GM20000 (cell line): ENCODE results near the gene BCAS1.

ENCODE experiments used
- DNase-seq: peaks from one replicate; pipeline ENCODE4 v3.0.0; 2012; ENCODE audit warnings: low spot score
- TF ChIP-seq, protein P1 (sequence below): IDR thresholded peaks from 2 replicates; pipeline ENCODE4 v1.5.1; 2012; ENCODE audit warnings: mild to moderate bottlenecking, control low read depth; ENCODE audit errors: extremely low read depth, missing control alignments

Gene BCAS1

DNA sequence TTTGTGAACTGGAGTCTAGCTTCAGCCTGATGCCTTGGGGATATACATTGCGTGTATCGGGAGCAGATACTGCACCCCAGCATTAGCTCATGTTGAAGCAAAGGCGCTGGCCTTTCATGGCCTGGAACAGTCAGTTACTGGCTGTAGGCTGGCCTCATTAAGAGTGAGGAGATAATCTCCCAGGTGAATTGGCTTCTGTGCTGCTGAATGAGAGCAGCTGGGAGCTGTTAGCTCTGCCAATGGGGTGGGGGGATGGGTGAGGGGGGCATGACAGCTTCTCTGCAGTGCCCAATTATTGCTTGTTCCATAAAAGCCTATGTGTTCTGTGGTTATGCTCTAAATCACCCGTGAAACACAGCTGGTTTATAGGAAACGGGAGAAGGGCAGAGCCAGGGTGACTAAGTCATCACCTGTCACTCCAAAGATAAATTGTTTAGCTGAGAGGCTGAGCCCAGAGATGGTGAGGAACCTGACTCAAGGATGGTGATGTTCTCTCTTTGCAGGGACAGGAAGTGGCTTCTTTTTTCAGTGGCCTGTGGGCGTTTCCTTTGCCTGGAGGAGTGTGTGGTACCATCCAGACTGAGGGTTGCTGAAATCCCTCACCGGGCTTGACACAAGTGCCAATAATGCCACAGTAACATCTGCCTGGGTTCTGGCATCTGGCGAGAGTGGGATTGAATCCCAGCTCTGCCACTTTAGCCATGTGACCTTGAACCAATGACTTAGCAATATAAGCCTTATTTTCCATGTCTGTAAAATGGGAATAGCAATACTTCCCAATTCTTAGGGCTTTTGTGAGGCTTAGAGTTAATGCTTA, 170.8 kb downstream of the BCAS1 start:
- peak; percentile 46 for DNase-seq
- TF ChIP-seq, protein P1, sequence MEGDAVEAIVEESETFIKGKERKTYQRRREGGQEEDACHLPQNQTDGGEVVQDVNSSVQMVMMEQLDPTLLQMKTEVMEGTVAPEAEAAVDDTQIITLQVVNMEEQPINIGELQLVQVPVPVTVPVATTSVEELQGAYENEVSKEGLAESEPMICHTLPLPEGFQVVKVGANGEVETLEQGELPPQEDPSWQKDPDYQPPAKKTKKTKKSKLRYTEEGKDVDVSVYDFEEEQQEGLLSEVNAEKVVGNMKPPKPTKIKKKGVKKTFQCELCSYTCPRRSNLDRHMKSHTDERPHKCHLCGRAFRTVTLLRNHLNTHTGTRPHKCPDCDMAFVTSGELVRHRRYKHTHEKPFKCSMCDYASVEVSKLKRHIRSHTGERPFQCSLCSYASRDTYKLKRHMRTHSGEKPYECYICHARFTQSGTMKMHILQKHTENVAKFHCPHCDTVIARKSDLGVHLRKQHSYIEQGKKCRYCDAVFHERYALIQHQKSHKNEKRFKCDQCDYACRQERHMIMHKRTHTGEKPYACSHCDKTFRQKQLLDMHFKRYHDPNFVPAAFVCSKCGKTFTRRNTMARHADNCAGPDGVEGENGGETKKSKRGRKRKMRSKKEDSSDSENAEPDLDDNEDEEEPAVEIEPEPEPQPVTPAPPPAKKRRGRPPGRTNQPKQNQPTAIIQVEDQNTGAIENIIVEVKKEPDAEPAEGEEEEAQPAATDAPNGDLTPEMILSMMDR, result no peak

DNA sequence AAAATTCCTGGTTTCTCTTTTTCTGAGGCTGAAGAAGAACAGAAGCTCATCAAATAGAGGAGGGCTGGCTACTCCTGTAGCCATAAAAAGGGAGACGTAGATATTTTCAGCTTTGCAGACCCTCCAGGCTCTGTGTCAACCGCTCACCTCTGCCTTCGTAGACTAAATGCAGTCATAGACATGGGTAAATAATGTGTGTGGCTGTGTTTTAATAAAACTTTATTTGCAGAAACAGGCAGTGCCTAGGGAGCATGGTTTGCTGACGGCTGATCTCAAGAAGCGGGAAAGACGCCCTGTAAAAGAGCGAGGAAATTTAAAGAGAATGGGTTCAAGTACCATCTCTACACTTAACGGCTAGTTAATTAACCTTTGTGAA, 171.8 kb downstream of the BCAS1 start:
- TF ChIP-seq, protein P1, result no peak
- no peak for DNase-seq

DNA sequence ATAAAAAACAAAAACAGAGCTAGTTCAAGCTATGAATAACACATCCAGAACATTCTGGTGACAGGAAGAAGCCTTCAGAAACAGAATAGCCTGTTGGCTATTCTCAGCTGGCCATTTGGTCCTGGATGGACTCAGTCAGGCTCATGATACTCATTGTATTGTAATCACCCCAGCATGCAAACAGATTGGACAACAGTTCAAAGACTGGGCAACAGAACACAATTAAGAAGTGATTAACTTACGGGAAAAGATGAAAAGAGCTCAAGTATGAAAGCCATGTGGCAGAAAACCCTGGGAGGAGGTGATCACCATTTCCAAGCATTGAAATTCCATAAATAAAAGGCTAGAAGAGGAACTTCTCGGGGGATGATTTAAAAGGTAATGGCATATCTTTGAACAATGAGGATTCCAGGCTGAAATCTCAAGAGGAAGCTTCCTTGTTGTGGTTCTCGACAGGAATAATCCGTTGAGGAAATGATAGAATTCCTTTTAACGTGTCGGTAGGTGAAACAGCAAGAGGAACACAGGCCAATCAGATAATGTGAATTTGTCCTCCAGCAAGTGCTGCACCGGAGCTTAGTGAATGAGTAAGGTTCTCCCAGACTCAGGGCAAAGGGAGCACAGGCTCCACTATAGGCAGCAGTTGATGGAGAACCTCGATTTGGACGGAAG, 172.4 kb downstream of the BCAS1 start:
- TF ChIP-seq, protein P1, result no peak
- no peak for DNase-seq

DNA sequence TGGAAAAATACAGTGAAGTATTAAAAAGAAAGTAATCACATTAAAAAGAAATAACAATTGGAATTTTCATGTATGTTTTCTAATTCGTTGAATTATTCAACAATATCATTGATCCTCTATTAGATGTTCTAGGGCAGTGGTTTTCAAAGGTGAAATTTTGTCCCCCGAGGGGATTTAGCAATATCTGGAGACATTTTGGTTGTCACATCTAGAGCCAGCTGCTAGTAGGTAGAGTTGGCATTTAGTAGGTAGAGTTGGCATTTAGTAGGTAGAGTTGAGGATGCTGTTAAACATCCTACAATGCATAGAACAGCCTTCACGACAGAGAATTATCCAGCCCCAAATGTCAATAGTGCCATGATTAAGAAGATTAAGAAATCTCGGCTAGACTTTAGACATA, 173.7 kb downstream of the BCAS1 start:
- no peak for DNase-seq
- TF ChIP-seq, protein P1, result no peak

DNA sequence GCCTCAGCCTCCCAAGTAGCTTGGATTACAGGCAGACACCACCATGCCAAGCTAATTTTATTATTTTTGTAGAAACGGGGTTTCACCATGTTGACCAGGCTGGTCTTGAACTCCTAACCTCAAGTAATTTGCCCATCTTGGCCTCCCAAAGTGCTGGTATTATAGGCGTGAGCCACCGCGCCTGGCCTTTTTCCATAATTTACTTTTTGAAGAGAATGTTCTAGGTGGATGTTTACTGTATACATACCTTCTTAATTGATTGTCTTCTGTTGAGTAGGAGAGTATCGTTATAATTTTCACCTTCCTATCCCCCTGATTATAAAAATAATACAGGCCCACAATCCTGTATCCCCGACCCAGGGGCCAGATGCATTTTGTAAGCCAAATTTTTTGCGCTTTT, 174.4 kb downstream of the BCAS1 start:
- TF ChIP-seq, protein P1, result no peak

DNA sequence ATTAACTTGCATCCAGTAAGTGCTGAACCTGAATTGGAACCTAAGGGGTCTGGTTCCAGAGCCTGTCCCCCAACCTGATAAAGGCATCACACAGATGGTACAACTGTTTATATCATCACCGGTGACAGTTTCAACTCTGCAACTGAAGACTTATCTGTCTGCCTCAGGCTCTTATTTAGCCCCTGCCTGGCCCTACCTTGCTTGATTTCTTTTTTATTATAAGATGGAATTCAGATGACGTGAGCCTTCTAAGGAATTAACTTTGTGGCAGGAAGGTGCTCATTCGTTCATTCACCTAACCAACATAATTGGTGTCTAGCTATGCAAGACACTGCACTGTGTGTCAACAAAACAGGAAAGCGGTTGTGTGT, 175.0 kb downstream of the BCAS1 start:
- DNase-seq, result no peak

More for the DNA sequence above, 174.4 kb downstream of the BCAS1 start:
- no peak for DNase-seq

More for the DNA sequence above, 175.0 kb downstream of the BCAS1 start:
- TF ChIP-seq, protein P1, result no peak
